Stimulated activated CD8-positive, alpha-beta memory T cell treated with anti-CD3 and anti-CD28 coated beads, Interleukin-12 subunit alpha, Interleukin-12 subunit beta, amount 100 ng/mL, for 4 hours (primary cell): ENCODE data around the gene CCL4.
"Not testable (repeated sequence)": the region's sequence is repeated elsewhere in the genome, so short reads cannot be mapped to it uniquely, and the experiment has no call there.

ENCODE experiments used
- DNase-seq: peaks from one replicate; pipeline ENCODE4 v3.0.0-alpha.2; 2020; ENCODE audit warnings: low read depth

CCL4 gene

DNA sequence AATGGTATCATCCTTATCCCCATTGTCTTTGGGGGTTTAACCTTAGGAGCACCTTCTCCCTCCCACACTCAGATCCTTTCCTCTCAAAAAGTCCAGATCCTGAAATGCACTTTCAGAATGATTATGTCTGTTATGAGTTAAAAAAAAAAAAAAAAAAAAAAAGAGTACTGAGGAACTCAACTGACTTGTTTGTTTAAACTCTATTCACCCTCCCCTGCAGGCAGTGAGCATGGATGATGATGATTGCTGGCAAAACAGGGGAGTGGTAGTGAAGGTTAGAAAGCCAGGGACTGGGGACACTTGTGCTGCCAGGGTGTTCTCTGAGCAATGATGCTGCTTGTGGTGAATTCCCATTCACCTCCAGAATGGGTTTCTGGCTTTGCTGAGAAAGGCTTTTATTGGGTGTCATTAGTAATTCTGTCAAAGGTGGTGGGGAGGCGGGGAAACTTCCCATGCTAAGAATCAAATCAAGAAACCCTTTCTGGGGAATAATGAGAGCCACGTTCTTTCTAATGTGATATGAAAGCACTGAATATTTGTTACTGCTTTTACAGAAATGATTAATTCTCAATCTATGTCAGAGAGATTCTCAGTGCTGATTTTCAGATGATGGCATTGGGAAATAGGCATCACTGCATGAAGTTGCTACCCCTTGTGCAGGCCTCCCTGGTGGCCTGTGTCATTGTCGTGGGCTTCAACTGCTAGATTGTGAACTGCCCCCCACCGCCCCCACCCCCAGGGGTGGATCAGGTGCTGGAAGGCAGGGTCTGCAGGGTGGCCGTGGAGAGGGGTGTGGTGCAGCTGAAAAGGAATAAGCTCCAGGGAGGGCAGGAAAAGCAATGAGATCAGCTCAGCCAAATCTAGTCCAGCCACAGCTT lies 14.1 kb downstream of the CCL4 start:
- DNase-seq = no peak

DNA sequence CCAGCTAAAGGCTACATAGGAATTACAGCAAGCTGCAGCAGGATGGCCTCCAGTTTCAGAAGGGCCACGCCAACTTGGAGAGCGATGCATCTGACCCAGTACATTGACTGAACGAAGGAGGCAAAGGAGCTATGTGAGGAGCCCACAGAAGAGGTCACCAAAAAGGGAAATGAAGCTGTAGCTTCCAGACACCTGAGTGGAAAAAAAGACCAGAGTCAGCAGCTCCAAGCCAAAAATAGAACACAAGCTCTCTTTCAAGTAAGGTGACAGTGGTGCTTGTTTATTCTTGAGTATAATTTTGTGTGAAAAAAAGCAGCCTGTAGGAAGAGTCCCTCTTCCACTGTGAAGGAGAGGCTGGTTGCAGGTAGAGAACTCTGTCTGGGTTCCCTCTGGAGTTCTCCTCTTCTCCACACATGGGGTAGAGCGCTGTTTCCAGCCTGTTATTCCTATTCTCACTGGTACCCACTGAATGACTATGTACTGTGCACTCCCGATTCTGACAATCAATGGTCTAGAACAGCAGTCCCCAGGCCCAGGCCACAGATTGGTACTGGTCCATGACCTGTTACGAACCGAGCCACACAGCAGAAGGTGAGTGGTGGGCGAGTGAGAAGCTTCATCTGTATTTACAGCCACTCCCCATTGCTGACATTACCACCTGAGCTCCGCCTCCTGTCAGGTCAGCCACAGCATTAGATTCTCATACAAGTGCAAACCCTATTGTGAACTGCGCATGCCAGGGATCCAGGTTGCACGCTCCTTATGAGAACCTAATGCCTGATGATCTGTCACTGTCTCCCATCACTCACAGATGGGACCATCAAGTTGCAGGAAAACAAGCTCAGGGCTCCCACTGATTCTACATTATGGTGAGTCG lies 15.1 kb downstream of the CCL4 start:
- no peak for DNase-seq

GRCh38 chr17:36120221-36120620 lies 16.6 kb downstream of the CCL4 start:
- no peak for DNase-seq

DNA sequence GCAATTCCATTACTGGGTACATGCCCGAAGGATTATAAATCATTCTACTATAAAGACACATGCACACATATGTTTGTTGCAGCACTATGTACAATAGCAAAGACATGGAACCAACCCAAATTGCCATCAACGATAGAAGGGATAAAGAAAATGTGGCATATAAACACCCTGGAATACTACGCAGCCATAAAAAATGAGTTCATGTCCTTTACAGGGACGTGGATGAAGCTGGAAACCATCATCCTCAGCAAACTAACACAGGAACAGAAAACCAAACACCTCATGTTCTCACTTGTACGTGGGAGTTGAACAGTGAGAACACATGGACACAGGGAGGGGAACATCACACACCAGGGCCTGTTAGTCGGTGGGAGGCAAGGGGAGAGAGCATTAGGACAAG lies 17.5 kb downstream of the CCL4 start:
- DNase-seq = not testable (repeated sequence)

GRCh38 chr17:36123431-36123830 lies 19.8 kb downstream of the CCL4 start:
- no peak for DNase-seq

- DNase-seq = no peak
Observed at GRCh38 chr17:36124879-36125824, 21.5 kb downstream of the CCL4 start.

GRCh38 chr17:36127199-36127893 lies 23.7 kb downstream of the CCL4 start:
- no peak for DNase-seq

DNA sequence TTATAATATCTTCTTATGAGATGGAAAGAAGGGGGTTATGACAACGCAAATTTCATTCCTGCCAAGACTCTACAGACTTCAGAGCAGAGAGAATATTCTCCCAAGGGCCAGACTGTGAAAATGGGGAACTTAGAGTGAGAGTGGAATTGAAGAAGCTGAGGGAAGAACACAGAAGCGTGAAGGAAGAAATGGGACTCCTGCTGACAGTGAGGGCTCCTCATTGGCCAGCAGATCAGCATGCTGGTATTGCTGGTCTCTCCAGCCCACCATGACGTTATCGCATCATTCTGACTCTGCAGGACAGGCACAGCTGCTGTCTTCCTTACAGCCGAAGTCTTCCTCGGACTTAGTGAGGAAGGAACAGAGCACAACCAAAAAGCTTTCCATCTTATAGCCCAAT lies 24.3 kb downstream of the CCL4 start:
- DNase-seq = no peak

- DNase-seq = no peak
Observed at GRCh38 chr17:36128411-36128978, 24.9 kb downstream of the CCL4 start.

DNA sequence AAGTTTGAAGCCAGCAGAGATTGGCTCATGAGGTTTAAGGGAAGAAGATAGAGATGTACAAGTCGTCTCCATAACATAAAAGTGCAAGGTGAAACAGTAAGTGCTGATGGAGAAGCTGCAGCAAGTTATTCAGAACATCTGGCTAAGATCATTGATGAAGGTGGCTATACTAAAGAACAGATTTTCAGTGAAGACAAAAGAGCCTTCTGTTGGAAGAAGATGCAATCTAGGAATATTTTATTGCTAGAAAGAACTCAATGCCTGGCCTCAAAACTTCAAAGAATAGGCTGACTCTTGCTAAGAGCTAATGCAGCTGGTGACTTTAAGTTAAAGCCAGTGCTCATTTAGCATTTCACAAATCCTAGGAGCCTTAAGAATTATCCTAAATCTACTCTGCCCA lies 26.0 kb downstream of the CCL4 start:
- no peak for DNase-seq

DNA sequence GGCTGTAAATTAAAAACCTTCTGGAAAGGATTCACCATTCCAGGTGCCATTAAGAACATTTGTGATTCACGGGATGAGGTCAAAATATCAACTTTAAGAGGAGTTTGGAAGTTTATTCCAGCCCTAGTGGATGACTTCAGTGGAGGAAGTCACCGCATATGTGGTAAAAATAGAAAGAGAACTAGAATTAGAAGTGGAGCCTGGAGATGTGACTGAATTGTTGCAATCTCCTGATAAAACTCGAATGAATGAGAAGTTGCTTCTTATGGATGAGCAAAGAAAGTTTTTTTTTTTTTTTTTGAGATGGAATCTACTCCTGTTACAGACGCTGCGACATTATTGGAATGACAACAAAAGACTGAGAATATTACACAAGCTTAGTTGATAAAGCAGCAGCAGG lies 26.7 kb downstream of the CCL4 start:
- DNase-seq = no peak

DNA sequence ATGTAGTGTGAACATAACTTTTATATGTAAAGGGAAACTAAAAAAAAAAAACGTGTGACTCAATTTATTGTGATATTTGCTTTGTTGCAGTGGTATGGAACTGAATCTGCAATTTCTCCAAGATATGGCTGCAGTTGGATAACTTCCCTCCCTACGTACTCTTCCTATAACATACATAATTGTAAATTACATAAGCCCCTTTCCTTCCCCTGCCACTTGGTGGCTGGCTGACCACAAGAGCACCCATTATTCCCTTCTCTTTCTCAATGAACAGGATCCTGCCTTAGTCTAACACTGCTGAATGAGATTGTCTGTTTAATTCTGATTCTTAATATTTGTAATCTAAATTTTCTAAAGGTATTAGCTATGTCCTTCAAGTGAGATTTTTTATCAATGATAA lies 27.8 kb downstream of the CCL4 start:
- DNase-seq = no peak

DNA sequence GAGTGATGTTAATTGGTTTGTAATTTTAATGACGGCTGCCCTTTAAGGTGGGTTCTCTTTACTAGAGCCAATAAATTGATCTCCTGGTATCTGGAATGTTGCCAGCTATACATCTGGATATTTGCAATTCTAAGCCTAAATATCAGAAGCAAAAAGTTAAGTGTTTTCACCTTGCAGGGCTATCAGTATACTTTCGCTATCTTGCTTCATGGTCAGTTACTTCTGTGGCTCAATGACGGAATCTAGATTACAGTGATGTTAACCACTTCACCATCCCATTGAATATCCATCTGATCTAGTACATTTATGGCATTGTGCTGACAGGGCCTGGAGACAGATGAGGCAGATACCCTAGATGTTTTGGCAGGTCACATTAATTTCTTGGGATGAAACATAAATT lies 28.3 kb downstream of the CCL4 start:
- DNase-seq = no peak

DNA sequence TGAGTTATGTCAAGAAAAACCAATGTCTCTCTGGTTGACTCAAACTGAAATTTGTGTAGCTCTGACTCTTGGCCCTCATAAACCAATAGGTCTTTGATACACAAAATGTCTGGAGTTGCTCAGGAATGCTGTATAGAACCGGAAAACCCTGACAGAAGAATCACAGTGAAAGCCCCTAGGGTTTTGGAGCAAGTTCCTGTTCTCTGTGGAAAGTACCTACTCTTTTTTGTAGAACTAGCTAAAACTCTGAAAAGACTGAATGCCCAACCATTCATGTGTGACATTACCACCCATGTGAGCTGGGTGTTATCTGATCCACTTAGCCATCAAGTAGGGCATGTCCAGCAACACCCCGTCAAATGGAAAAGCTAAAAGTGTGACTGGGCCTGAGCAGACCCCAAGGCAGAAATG lies 28.8 kb downstream of the CCL4 start:
- no peak for DNase-seq

DNA sequence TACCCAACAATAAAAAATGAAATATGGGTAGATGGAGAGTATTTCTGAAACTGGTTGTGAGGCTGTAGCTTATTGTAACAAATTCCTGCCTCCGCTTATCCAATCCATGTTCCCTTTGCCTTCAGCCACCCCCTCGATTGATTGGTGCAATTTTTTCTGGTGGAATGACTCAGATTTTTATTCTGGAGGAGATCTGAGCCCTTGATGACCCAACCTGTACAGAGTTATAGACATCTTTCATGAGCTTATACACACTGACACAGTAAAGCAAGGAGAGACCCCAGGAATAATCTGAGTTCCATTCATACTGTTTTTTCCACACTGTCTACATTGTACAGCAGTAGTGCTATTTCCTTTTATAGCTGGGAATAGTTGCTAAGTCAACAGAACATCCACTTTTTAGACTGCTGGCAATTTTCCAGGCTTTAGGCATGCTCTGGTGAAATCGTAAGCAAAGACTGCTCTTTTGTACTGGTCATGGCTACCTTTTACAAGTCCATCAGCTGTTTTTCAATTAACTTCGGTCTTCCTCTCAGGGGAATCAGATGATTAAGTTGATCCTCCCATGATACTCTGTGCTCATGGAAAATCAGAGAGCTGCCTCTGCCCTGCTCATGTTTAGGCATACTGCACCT lies 30.1 kb downstream of the CCL4 start:
- DNase-seq = no peak

- no peak for DNase-seq
Observed at GRCh38 chr17:36135465-36135864, 31.8 kb downstream of the CCL4 start.

- DNase-seq = no peak
Observed at GRCh38 chr17:36136036-36136435, 32.4 kb downstream of the CCL4 start.

GRCh38 chr17:36136439-36136838 lies 32.8 kb downstream of the CCL4 start:
- DNase-seq = no peak

GRCh38 chr17:36142235-36142634 lies 38.6 kb downstream of the CCL4 start:
- DNase-seq = no peak

- no peak for DNase-seq
Observed at GRCh38 chr17:36142806-36143205, 39.2 kb downstream of the CCL4 start.

- no peak for DNase-seq
Observed at GRCh38 chr17:36144014-36144413, 40.4 kb downstream of the CCL4 start.
